ENCODE results near the gene ZNF341.

DNA sequence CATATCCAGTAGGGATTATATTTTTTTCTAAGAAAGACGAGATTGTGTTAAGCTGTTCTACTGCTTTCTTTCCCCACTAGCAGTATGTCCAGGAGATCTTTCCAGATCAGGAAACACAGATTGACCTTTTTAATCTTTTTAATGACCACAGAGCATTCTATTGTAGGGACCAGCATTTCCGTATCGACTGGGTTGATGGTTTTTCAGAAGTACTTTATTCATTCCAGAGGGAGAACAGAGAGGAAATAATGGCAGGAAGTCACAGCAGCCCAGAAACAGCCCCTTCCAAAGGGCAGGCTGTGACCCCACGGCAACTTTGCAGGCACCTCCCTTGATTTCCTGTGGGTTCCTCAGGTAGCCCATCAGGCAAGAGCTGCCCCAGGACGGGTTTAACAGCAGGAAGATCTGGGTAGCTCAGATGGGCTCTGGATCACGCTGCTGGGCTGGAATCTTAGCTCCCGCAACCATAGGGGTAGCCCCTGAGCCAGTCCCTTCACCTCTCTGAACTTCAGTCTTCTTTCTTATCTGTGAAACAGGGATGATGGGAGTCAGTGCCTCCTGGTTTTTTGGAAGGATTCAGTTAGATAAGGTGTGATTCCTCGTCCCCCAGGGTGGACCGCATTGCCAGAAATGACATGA is 55.6 kb downstream of the ZNF341 start:
- TF ChIP-seq, protein P1, sequence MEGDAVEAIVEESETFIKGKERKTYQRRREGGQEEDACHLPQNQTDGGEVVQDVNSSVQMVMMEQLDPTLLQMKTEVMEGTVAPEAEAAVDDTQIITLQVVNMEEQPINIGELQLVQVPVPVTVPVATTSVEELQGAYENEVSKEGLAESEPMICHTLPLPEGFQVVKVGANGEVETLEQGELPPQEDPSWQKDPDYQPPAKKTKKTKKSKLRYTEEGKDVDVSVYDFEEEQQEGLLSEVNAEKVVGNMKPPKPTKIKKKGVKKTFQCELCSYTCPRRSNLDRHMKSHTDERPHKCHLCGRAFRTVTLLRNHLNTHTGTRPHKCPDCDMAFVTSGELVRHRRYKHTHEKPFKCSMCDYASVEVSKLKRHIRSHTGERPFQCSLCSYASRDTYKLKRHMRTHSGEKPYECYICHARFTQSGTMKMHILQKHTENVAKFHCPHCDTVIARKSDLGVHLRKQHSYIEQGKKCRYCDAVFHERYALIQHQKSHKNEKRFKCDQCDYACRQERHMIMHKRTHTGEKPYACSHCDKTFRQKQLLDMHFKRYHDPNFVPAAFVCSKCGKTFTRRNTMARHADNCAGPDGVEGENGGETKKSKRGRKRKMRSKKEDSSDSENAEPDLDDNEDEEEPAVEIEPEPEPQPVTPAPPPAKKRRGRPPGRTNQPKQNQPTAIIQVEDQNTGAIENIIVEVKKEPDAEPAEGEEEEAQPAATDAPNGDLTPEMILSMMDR (IDR thresholded peaks at IDR 0.05) = no peak
- TF ChIP-seq EZH2 (IDR thresholded peaks at IDR 0.05; ENCODE audit: borderline replicate concordance, insufficient read depth, low read depth, low read length, poor library complexity, severe bottlenecking) = no peak
